Measurements from ENCODE around the gene TTC14.

DNA sequence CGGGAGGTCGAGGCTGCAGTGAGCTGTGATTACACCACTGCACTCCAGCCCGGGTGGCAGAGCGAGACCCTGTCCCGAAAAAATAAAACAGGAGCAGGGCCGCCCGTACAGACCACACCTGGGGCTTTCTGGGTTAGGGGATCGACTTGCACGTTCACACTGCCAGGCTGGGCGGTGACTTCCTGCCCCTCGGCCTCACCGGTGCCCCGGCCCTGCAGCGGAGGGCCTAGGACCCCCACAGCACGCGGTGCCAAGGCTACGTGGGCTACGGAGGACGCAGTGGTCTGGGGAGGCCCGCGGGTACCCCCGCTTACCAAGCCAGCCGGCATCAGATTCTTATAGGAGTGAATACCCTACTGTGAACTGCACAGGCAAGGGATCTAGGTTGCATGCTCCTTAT lies 11.6 kb upstream of the TTC14 start:
- TF ChIP-seq, protein P1, sequence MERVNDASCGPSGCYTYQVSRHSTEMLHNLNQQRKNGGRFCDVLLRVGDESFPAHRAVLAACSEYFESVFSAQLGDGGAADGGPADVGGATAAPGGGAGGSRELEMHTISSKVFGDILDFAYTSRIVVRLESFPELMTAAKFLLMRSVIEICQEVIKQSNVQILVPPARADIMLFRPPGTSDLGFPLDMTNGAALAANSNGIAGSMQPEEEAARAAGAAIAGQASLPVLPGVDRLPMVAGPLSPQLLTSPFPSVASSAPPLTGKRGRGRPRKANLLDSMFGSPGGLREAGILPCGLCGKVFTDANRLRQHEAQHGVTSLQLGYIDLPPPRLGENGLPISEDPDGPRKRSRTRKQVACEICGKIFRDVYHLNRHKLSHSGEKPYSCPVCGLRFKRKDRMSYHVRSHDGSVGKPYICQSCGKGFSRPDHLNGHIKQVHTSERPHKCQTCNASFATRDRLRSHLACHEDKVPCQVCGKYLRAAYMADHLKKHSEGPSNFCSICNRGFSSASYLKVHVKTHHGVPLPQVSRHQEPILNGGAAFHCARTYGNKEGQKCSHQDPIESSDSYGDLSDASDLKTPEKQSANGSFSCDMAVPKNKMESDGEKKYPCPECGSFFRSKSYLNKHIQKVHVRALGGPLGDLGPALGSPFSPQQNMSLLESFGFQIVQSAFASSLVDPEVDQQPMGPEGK (CRISPR knock-in tag; IDR thresholded peaks at IDR 0.05; ENCODE audit: borderline replicate concordance): no peak
- no peak for TF ChIP-seq RARB (CRISPR knock-in tag; IDR thresholded peaks at IDR 0.05)
- TF ChIP-seq, protein P2, sequence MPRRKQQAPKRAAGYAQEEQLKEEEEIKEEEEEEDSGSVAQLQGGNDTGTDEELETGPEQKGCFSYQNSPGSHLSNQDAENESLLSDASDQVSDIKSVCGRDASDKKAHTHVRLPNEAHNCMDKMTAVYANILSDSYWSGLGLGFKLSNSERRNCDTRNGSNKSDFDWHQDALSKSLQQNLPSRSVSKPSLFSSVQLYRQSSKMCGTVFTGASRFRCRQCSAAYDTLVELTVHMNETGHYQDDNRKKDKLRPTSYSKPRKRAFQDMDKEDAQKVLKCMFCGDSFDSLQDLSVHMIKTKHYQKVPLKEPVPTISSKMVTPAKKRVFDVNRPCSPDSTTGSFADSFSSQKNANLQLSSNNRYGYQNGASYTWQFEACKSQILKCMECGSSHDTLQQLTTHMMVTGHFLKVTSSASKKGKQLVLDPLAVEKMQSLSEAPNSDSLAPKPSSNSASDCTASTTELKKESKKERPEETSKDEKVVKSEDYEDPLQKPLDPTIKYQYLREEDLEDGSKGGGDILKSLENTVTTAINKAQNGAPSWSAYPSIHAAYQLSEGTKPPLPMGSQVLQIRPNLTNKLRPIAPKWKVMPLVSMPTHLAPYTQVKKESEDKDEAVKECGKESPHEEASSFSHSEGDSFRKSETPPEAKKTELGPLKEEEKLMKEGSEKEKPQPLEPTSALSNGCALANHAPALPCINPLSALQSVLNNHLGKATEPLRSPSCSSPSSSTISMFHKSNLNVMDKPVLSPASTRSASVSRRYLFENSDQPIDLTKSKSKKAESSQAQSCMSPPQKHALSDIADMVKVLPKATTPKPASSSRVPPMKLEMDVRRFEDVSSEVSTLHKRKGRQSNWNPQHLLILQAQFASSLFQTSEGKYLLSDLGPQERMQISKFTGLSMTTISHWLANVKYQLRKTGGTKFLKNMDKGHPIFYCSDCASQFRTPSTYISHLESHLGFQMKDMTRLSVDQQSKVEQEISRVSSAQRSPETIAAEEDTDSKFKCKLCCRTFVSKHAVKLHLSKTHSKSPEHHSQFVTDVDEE (CRISPR knock-in tag; IDR thresholded peaks at IDR 0.05): no peak
- TF ChIP-seq, protein P3, sequence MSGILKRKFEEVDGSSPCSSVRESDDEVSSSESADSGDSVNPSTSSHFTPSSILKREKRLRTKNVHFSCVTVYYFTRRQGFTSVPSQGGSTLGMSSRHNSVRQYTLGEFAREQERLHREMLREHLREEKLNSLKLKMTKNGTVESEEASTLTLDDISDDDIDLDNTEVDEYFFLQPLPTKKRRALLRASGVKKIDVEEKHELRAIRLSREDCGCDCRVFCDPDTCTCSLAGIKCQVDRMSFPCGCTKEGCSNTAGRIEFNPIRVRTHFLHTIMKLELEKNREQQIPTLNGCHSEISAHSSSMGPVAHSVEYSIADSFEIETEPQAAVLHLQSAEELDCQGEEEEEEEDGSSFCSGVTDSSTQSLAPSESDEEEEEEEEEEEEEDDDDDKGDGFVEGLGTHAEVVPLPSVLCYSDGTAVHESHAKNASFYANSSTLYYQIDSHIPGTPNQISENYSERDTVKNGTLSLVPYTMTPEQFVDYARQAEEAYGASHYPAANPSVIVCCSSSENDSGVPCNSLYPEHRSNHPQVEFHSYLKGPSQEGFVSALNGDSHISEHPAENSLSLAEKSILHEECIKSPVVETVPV (CRISPR knock-in tag; IDR thresholded peaks at IDR 0.05): no peak
- TF ChIP-seq, protein P4, sequence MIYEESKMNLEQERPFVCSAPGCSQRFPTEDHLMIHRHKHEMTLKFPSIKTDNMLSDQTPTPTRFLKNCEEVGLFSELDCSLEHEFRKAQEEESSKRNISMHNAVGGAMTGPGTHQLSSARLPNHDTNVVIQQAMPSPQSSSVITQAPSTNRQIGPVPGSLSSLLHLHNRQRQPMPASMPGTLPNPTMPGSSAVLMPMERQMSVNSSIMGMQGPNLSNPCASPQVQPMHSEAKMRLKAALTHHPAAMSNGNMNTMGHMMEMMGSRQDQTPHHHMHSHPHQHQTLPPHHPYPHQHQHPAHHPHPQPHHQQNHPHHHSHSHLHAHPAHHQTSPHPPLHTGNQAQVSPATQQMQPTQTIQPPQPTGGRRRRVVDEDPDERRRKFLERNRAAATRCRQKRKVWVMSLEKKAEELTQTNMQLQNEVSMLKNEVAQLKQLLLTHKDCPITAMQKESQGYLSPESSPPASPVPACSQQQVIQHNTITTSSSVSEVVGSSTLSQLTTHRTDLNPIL (CRISPR knock-in tag; IDR thresholded peaks at IDR 0.05; ENCODE audit: low read depth): no peak
- no peak for TF ChIP-seq ARNTL (CRISPR knock-in tag; IDR thresholded peaks at IDR 0.05; ENCODE audit: borderline replicate concordance, low read depth)
- TF ChIP-seq BACH2 (CRISPR knock-in tag; IDR thresholded peaks at IDR 0.05; ENCODE audit: borderline replicate concordance): no peak
- TF ChIP-seq ESRRG (CRISPR knock-in tag; IDR thresholded peaks at IDR 0.05): no peak
- no peak for TF ChIP-seq ISL1 (CRISPR knock-in tag; IDR thresholded peaks at IDR 0.05)
- TF ChIP-seq TOX (CRISPR knock-in tag; IDR thresholded peaks at IDR 0.05; ENCODE audit: borderline replicate concordance): no peak
- TF ChIP-seq ZC3H10 (CRISPR knock-in tag; IDR thresholded peaks at IDR 0.05): no peak
- TF ChIP-seq, protein P5, sequence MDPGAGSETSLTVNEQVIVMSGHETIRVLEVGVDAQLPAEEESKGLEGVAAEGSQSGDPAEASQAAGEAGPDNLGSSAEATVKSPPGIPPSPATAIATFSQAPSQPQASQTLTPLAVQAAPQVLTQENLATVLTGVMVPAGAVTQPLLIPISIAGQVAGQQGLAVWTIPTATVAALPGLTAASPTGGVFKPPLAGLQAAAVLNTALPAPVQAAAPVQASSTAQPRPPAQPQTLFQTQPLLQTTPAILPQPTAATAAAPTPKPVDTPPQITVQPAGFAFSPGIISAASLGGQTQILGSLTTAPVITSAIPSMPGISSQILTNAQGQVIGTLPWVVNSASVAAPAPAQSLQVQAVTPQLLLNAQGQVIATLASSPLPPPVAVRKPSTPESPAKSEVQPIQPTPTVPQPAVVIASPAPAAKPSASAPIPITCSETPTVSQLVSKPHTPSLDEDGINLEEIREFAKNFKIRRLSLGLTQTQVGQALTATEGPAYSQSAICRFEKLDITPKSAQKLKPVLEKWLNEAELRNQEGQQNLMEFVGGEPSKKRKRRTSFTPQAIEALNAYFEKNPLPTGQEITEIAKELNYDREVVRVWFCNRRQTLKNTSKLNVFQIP (CRISPR knock-in tag; IDR thresholded peaks at IDR 0.05; ENCODE audit: borderline replicate concordance, low read depth): no peak
